GM21360 (cell line): ENCODE results near the gene TAC4.
"Not testable (repeated sequence)": the region's sequence is repeated elsewhere in the genome, so short reads cannot be mapped to it uniquely, and the experiment has no call there.

Experiments
- ATAC-seq: cut with Tn5 transposase; IDR thresholded peaks from one replicate; pipeline ENCODE4 v1.9.1; 2021; ENCODE audit warnings: mild to moderate bottlenecking, moderate library complexity; ENCODE audit not compliant: unreplicated experiment

The TAC4 gene

GRCh38 chr17:49843774-49844350, 4.0 kb downstream of the TAC4 start:
- no peak for ATAC-seq

GRCh38 chr17:49842846-49843245, 5.0 kb downstream of the TAC4 start:
- no peak for ATAC-seq

- no peak for ATAC-seq
These were observed 5.5 kb downstream of the TAC4 start for GRCh38 chr17:49842371-49842770.

- ATAC-seq: no peak
These were observed 6.3 kb downstream of the TAC4 start for GRCh38 chr17:49841548-49841947.

GRCh38 chr17:49839455-49839854, 8.4 kb downstream of the TAC4 start:
- ATAC-seq: no peak

GRCh38 chr17:49836111-49837030, 11.5 kb downstream of the TAC4 start:
- ATAC-seq: no peak

- ATAC-seq: no peak
These were observed 12.4 kb downstream of the TAC4 start for GRCh38 chr17:49835472-49835871.

GRCh38 chr17:49834118-49834743, 13.6 kb downstream of the TAC4 start:
- no peak for ATAC-seq

- ATAC-seq: no peak
These were observed 14.8 kb downstream of the TAC4 start for GRCh38 chr17:49832840-49833599.

GRCh38 chr17:49830605-49831004, 17.3 kb downstream of the TAC4 start:
- ATAC-seq: no peak

GRCh38 chr17:49829026-49829425, 18.8 kb downstream of the TAC4 start:
- no peak for ATAC-seq

GRCh38 chr17:49828325-49828724, 19.5 kb downstream of the TAC4 start:
- not testable (repeated sequence) for ATAC-seq

- ATAC-seq: no peak
These were observed 22.2 kb downstream of the TAC4 start for GRCh38 chr17:49825645-49826044.

- no peak for ATAC-seq
These were observed 24.3 kb downstream of the TAC4 start for GRCh38 chr17:49823614-49824013.

GRCh38 chr17:49822829-49823228, 25.0 kb downstream of the TAC4 start:
- no peak for ATAC-seq

- ATAC-seq: no peak
These were observed 26.0 kb downstream of the TAC4 start for GRCh38 chr17:49821916-49822315.

GRCh38 chr17:49821466-49821865, 26.4 kb downstream of the TAC4 start:
- no peak for ATAC-seq

GRCh38 chr17:49820773-49821172, 27.1 kb downstream of the TAC4 start:
- ATAC-seq: no peak

GRCh38 chr17:49819651-49820050, 28.2 kb downstream of the TAC4 start:
- no peak for ATAC-seq

- no peak for ATAC-seq
These were observed 28.7 kb downstream of the TAC4 start for GRCh38 chr17:49819138-49819537.

- no peak for ATAC-seq
These were observed 29.9 kb downstream of the TAC4 start for GRCh38 chr17:49817993-49818392.
